Measurements from ENCODE around the gene HSPA2.
A peak's percentile ranks its signal among the peaks of the same experiment; 100 is the strongest.

The HSPA2 gene
- 1.1 to 21.8 (median 3.7) reads per million in 3 experiments for total RNA-seq

- DNase-seq, result peak; percentile 93
Observed at GRCh38 chr14:64540208-64541202, at the start of gene HSPA2. TSS of gene HSPA2 (plus strand) at chr14:64540741. CDS start at chr14:64540850, 109 bp downstream.

- no peak for DNase-seq
Observed at GRCh38 chr14:64491637-64492036, 48.9 kb upstream of the HSPA2 start.

GRCh38 chr14:64493455-64493854, 47.1 kb upstream of the HSPA2 start:
- no peak for DNase-seq

GRCh38 chr14:64495252-64495651, 45.3 kb upstream of the HSPA2 start:
- DNase-seq, result no peak

- DNase-seq, result no peak
Observed at GRCh38 chr14:64496764-64497163, 43.8 kb upstream of the HSPA2 start.

- no peak for DNase-seq
Observed at GRCh38 chr14:64500088-64500487, 40.5 kb upstream of the HSPA2 start.

GRCh38 chr14:64501411-64502171, 39.0 kb upstream of the HSPA2 start:
- DNase-seq, result peak; percentile 51

GRCh38 chr14:64502456-64502855, 38.1 kb upstream of the HSPA2 start:
- peak; percentile 29 for DNase-seq

GRCh38 chr14:64502887-64503433, 37.6 kb upstream of the HSPA2 start:
- peak; percentile 30 for DNase-seq

- DNase-seq, result peak; percentile 98
Observed at GRCh38 chr14:64503434-64504309, 36.9 kb upstream of the HSPA2 start, which contains the start of gene ZBTB25. TSS of gene ZBTB25 (minus strand) at chr14:64503838. CDS start at chr14:64490533, 13,305 bp downstream.

GRCh38 chr14:64504310-64504896, 36.1 kb upstream of the HSPA2 start, which contains the start of gene ZBTB1:
TSS of gene ZBTB1 (plus strand) at chr14:64504770. CDS start at chr14:64521505, 16,735 bp downstream.
- peak; percentile 88 for DNase-seq

GRCh38 chr14:64504897-64505794, 35.4 kb upstream of the HSPA2 start:
- peak; percentile 87 for DNase-seq

GRCh38 chr14:64506721-64507120, 33.8 kb upstream of the HSPA2 start:
- DNase-seq, result no peak

- DNase-seq, result no peak
Observed at GRCh38 chr14:64507376-64508156, 33.0 kb upstream of the HSPA2 start.

GRCh38 chr14:64508215-64508776, 32.2 kb upstream of the HSPA2 start:
- no peak for DNase-seq

GRCh38 chr14:64509036-64509435, 31.5 kb upstream of the HSPA2 start:
- no peak for DNase-seq

- DNase-seq, result peak; percentile 65
Observed at GRCh38 chr14:64510825-64511671, 29.5 kb upstream of the HSPA2 start.

GRCh38 chr14:64513271-64513670, 27.3 kb upstream of the HSPA2 start:
- no peak for DNase-seq

Data from central memory CD4-positive, alpha-beta T cell (primary cell).